HS-27A (cell line): ENCODE data around the gene KLK14.

Experiments used
- DNase-seq: peaks from one replicate; pipeline ENCODE4 v3.0.0-alpha.2; 2012; ENCODE audit warnings: low read depth, missing footprints

Gene KLK14, protein sequence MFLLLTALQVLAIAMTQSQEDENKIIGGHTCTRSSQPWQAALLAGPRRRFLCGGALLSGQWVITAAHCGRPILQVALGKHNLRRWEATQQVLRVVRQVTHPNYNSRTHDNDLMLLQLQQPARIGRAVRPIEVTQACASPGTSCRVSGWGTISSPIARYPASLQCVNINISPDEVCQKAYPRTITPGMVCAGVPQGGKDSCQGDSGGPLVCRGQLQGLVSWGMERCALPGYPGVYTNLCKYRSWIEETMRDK

DNA sequence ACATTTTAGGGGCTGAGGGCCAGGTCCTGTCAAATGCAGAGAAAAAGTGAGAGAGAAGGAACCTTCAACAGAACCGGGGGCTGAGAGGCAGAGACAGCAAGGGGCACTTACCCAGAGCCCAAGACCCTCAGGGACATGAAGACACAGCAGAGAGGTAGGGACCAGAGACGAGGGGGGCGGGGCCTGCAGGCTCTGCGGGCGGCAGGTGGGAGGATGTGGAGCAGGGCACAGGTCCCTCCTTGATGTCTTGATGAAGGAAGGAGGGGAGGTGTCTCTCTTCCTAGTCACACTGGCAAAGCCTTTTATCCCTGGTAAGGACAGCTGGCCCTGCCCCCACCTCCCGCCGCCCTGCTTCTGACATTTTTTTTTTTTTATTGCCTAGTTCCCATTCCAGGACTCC is at the start of gene KLK14:
Gene KLK14, minus strand, starts transcription at position 277 of the 400 bp plus-strand sequence. Its CDS starts 273 bp downstream, at position 4.
- no peak for DNase-seq

DNA sequence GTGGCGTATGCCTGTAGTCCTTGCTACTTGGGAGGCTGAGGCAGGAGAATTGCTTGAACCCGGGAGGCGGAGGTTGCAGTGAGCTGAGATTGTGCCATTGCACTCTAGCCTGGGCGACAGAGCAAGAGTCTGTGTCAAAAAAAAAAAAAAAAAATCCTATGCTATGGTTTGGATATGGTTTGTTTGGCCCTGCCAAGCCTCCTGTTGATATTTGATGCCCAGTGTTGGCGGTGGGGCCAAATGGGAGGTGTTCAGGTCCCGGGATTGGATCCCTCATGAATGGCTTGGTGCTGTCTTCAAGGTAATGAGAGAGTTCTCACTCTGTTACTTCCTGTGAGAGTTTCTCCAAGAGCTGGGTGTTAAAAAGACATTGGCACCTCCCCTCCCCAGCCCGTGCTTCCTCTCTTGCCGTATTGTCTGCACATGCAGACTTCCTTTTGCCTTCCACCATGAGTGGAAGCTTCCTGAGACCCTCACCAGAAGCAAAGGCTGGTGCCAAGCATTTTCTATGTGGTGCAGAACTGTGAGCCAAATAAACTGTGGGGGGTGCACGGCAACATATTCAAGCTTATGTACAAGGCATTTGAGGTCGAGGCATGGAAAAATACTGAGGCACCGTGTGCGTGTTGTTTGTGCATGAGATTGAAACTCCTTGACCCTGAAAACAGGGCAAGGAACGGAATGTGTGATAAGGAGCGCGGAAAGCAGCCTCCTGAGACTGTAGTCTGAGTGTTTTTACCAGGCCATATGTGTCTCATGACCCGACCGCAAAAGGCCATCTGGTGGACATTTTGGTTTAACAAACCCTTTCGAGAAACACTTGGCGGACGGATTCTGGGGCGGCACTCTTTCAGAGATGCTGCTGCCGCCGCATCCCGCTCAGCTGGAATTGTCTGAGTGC is 49.3 kb upstream of the KLK14 start:
- DNase-seq = no peak

DNA sequence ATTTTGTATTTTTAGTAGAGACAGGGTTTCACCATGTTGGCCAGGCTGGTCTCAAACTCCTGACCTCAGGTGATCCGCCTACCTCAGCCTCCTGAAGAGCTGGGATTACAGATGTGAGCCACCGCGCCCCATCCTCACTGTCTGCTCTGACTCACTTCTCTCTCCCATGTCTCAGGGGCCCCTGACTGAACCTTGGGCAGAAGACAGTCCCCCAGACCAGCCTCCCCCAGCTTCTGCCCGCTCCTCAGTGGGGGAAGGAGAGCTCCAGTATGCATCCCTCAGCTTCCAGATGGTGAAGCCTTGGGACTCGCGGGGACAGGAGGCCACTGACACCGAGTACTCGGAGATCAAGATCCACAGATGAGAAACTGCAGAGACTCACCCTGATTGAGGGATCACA is 47.0 kb upstream of the KLK14 start:
- DNase-seq = no peak

DNA sequence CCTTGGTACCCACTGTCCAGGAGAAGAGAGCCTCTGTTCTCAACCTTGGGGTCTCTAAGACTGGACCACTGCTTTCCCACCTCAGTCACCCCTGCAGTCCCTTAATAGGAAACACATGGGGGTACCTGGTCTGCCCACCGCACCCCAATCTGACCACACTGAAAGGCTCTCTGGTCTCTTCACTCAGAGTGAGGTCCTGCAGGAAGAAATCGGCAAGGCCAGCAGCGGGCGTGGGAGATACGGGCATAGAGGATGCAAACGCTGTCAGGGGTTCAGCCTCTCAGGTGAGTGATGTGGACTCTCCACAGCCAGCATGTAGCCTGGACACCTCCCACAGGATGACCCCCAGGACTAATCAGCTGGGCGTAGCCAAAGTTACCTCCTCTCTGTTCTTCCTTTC is 45.5 kb upstream of the KLK14 start:
- DNase-seq = no peak

DNA sequence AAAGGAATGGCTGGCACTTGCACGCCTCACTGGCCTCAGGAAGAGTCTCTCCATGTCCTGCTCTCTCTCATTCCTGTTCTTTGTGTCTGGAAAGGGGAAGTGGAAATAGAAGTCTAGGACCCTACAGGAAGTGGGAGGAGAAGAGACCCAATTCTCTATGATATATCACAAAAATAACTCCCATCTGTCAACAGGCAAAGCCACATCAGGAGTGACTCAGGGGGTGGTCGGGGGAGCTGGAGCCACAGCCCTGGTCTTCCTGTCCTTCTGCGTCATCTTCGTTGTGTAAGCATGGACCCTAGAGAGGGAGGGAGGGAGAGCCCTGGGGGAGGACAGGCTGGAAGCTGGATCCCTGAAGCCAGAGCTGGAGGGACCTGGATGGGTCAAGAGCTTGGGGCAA is 45.1 kb upstream of the KLK14 start:
- no peak for DNase-seq

DNA sequence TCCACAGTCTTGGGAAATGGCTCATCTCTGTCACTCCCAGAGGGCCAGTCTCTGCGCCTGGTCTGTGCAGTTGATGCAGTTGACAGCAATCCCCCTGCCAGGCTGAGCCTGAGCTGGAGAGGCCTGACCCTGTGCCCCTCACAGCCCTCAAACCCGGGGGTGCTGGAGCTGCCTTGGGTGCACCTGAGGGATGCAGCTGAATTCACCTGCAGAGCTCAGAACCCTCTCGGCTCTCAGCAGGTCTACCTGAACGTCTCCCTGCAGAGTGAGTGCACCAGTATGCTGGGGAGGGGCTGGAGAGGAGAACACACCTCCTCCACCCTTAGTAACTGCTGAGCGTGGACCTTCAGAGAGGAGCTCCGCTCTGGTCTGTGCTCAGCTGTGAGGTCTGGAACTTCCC is 44.3 kb upstream of the KLK14 start:
- DNase-seq = no peak

DNA sequence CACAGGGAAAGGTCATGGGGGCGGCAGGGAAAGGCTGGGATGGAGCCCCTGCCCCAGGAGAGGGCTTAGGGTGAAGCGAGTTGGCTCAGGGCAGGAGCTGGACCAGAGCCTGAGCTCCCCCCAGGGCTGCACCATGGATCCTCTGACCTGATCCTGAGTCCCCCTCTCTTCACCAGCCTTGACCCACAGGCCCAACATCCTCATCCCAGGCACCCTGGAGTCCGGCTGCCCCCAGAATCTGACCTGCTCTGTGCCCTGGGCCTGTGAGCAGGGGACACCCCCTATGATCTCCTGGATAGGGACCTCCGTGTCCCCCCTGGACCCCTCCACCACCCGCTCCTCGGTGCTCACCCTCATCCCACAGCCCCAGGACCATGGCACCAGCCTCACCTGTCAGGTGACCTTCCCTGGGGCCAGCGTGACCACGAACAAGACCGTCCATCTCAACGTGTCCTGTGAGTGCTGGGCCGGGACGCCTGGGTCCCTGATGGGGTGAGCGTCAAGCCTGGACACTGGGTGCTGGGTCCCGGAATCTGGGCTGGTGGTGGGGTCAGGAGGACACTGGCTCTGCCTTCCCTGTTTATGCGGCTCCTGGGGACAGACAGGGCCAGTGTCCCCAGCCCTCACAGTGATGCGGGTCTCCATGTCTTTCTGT is 42.9 kb upstream of the KLK14 start:
- DNase-seq = no peak

DNA sequence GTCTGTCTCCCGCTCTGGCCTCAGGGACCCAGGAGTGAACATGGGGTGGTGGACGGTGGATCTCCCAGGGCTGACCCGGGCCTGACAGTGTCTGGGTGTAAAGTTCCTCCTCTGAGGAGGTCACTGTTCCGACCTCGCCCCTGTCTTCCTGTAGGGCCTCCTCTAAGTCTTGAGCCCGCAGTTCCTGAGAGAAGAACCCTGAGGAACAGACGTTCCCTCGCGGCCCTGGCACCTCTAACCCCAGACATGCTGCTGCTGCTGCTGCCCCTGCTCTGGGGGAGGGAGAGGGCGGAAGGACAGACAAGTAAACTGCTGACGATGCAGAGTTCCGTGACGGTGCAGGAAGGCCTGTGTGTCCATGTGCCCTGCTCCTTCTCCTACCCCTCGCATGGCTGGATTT is 42.0 kb upstream of the KLK14 start, which contains the start of gene SIGLEC9:
Gene SIGLEC9, plus strand, starts transcription at position 178 of the 400 bp plus-strand sequence. Its CDS starts 69 bp downstream, at position 247.
- no peak for DNase-seq

DNA sequence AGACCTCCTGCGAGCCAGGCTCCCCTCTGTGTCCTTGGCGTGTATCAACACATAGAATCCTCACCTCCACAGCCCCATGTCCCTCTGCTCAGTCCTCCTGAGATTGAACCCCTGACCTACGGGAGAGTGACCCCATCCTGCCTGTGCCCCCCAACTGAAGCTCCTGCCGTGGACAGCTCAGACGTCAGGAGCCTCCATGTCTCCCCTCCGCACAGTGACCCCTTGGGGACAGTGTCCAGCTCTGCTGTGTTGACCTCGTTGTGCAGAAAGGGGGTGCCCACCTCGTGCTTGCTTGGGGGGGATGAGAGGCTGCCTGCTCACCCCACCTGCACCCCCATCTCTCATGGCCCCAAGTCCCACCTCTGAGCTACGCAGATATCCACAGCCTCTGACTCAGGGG is 41.5 kb upstream of the KLK14 start:
- DNase-seq = no peak

DNA sequence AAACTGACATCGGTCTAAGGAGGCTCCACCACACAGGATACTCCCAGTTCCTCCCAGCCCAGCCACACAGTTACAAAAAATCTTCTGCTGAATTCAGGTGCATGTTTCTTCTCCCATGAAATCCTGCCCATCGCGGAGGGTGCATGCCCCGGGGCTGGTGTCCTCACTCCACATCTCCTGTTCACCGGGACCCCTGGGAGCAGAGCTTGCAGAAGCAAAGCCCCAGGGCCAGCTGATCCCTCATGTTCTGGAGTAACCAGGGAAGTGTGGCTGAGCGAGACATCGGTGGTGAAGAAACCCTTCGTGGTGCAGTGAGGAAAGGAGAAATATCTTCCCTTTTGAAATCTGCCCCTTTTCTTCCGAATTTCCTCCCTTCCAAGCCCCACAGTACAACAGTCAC is 41.1 kb upstream of the KLK14 start:
- DNase-seq = no peak

DNA sequence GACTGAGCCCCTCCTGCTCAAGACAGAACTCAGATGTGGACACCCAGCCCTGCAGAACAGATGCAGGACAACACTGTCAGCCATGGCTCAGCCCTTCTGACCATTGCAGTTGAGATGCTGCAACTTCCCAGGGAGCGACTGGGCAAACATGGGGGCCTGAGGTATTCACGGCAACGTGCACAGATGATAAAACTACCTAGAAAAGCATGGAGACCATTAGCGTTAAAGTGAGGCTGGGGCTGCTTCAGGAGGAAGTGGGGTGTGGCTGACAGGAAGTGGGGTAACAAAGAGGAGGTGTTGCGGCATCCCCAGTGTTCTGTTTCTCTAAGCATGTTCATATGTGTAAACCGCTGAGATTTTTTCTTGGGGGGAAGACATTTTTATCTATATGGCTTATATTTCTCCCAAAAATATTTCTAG is 40.7 kb upstream of the KLK14 start:
- DNase-seq = no peak

DNA sequence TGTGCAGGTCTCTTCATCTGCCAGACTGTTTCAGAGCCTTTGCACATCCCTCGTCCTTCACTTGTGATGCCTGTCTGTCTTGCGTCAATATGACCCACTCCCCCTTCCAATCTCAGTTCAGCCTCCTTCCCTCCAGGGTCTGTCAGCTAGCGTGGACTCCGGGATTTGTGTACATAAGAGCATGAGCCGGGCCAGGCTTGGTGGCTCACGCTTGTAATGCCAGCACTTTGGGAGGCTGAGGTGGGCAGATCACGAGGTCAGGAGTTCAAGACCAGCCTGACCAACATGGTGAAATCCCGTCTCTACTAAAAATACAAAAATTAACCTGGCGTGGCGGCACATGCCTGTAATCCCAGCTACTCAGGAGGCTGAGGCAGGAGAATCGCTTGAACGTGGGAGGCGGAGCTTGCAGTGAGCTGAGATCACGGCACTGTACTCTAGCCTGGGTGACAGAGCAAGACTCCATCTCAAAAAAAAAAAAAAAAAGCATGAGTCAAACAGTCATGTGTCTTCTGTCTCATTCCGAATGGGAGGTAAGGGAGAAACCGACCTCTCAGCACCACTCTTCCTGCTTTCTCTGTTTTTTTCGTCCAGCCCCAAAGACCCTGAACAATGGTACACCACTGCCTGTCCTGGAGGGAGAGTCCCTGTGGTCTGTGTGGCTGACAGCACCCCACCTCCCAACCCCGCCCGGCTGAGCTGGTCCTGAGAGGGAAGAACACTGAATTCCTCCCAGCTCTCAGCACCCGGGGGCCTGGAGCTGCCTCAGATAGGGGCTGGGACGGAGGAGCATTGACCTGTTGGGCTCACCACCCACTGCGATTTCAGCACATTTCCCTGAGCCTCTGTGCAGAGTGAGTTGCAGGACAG is 39.7 kb upstream of the KLK14 start:
- no peak for DNase-seq

DNA sequence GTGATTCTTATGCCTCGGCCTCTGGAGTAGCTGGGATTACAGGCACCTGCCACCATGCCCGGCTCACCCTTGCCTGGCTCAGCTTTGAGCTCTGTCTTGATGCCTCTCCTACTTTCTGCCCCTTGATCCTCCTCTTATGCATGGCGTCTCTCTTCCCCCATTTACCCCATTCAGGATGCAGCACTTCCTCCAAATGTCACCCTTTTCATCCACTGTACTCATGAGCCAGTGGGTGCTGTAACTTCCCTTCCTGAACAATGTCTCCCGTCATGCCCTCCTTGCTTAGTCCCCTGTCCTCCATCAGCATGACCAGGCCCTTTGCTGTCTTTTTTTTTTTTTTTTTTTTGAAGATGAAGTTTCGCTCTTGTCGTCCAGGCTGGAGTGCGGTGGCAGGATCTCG is 38.6 kb upstream of the KLK14 start:
- no peak for DNase-seq

DNA sequence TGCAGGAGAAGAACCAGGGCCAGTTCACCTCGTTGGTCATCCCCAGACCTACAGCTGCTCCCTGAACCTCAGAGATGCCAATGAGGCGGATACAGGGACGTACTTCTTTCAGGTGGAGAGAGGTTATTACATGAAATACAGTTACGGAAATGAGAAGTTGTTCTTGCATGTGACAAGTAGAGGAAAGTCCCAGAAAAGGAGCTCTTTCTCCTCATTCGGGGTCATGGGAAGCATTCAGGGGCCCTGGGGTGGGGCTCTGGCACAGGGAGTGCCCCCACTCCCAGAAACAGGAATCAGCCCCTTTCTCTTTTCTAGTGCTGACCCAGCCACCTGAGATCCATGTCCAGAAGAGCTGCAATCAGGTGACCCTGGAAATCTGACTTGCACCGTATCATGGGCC is 37.5 kb upstream of the KLK14 start:
- no peak for DNase-seq

DNA sequence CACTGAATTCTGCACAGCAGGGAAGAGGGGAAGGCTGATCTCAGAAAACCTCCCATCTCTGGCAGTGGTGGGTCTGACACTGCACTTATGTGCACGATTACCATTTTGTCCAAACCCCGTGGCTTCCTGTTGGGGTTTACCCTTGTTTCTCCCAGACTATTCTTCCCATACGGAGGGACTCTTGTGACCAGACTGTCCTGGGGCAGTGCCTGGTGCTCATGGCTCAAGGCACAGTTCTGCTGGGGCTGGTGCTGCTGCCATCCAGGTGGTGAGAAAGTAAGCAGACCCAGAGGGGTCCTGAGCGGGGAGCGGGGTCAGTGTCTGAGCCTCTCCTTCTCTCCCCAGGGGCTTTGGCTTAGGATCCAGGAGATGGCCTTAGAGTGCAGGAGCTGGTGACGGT is 36.9 kb upstream of the KLK14 start:
- no peak for DNase-seq

DNA sequence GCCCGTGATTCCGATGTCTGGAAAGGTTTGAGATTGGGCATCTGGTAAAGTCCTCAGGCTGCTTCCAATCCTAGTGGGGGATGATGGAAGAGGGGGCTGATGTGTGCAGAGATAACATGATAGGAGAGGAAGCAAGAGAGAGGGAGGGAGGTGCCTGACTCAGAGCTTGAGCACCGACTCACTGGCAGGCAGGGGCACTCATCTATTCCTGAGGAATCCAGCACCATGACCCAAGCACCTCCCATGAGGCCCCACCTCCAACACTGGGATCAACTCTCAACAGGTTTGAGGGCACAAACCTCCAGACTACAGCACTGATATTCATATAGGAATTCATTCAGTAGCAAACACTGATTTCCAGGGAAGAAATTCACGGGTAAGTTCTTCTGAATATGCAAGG is 36.4 kb upstream of the KLK14 start:
- DNase-seq = no peak

DNA sequence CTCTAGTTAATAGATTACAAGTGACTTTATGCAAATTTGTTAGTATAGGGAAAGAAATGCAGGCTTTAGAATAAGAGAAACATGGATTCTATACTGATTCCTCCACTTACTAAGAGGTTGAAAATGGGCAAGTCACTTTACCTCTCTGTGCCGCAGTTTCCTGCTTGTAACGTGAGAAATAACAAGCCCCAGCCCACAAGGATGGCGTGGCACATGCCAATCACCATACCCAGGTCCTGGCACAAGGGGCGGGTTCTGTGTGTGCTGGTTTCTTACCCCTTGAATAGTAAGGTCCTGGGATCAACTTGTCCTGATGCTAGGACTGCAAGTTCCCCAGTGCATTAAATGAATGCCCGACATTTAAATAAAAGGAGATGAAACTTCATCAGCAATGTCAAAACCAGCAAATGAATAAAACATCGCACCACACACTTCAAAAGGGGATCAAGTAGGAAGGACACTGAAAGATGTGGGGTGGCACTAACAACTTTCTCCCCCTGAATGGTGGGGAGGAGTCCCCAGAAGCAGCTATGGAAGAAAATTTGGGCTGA is 34.1 kb upstream of the KLK14 start:
- DNase-seq = no peak

DNA sequence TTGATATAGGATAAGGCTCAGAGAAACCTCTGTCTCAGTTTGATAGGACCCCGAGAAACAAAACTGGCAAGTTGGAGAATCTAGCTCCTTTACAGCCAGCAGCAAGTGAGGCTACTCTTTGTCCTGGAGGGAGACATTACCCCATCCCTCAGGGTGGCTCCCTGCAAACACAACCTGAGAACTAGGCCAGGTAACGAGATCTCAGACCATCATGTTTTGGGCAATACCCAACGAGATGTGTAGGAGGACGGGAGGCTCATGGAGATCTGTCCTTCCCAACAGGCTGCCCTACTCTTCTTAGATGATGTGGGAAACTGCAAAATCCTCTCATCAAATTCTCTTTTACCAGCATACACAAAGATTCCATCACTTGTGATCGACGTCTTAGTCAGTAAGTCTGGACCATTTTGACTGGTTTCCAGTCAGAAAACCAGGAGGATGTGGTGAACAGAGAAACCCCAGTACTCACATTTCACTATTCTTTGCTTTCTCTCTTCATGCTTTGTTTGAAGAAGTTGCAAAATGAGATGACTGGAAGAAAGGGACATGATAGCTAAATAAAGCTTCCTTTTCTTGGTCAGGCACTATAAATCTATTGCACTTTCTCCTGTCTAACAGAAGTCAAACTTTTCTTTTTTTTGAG is 31.5 kb upstream of the KLK14 start:
- DNase-seq = no peak

DNA sequence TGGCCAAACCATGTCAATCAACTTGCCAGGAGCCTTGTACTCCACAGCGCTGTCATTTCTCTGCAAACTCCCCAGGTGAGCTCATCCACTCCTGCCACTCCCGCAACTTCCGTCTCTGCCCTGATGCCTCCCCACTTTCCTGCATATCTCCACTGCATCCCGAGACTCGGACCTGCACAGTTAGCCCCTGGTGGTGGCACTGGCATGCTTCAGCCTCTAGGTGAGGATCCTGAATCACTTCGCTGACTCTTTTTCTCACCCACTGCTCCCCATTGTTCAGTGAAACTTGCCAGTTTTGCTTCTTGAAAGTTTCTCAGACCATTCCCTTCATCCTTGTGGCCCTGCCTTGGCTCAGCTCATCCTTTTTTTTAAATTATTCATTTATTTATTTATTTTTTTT is 28.9 kb upstream of the KLK14 start:
- no peak for DNase-seq

DNA sequence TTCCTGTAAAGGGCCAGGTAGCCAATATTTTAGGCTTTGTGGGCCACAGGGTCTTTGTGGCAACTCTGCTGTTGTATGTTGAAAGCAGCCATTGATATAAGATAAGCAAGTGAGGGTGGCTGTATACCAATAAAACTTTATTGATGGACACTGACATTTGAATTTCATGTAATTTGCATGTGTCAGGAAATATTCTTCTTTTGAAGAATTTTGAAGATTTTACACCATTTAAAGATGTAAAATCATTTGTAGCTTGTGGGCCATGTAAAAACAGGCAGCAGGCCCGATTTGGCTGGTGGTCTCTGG is 27.9 kb upstream of the KLK14 start:
- DNase-seq = no peak

DNA sequence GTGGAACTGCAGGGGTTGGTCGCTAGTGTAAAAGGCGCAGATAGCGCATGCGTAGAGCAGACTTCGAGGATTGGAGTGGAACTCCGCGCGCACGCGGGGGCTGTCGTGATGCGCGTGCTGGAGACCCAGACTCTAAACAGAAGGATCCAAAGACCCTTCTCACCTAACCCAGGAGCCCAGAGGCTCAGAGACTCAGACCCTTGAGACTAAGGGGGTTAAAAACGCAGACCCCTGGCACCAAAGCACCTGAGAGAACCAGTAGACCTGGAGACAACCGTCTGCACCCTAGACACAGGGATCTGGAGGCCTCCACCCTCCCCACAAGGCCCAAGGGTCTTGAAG is 26.1 kb upstream of the KLK14 start:
- DNase-seq = no peak
